IMR-90 (cell line): ENCODE data around the gene PPP1R12B. TPM values are rescaled to one million over a fixed set of nuclear protein-coding genes. Genes with fewer than 3 reads are reported as not detected.
A peak's percentile ranks its signal among the peaks of the same experiment; 100 is the strongest.

Experiments
- ATAC-seq: fragments of 200-7000 bp; cut with Tn5 transposase; 2 replicates; pipeline ENCODE4 v1.9.1; 2020; ENCODE audit warnings: low read depth, mild to moderate bottlenecking, moderate library complexity
- BruUV-seq: library from RNA; stranded (reverse); fragments of 400-500 nt; replicated peaks from 2 replicates; lab custom pipeline; 2021; lab: Mats Ljungman, UMichigan
- CTCF ChIA-PET: fragments of 300-600 bp; formaldehyde crosslinking; extraction: SDS; loops from one replicate; lab custom pipeline; 2021; ENCODE audit warnings: antibody characterized with exemption; lab: Yijun Ruan, JAX
- POLR2A ChIA-PET: fragments of 300-600 bp; sonication (Branson Sonifier 250); formaldehyde crosslinking; loops from one replicate; lab custom pipeline; 2022; ENCODE audit warnings: antibody characterized with exemption; ENCODE audit not compliant: unreplicated experiment; lab: Charles Lee
- DNase-seq: peaks from one replicate; pipeline ENCODE4 v3.0.0; 2013
- H2AFZ ChIP-seq: replicated peaks from 2 replicates; pipeline ENCODE3; 2013; ENCODE audit warnings: low read length, mild to moderate bottlenecking; ENCODE audit not compliant: poor library complexity
- H2AK5ac ChIP-seq: 2 replicates; pipeline ENCODE4 v1.6.1; 2013; ENCODE audit warnings: low read depth, low read length, inconsistent platforms
- H2AK9ac ChIP-seq: replicated peaks from 2 replicates; pipeline ENCODE3; 2013; ENCODE audit warnings: mild to moderate bottlenecking, low read depth, low read length, moderate library complexity; ENCODE audit not compliant: poor library complexity
- H2BK120ac ChIP-seq: 2 replicates; pipeline ENCODE4 v1.6.1; 2013; ENCODE audit warnings: low read depth, low read length, inconsistent platforms
- H2BK15ac ChIP-seq: 3 replicates; pipeline ENCODE4 v1.6.1; 2013; ENCODE audit warnings: low read depth, low read length, inconsistent platforms
- H2BK20ac ChIP-seq: 2 replicates; pipeline ENCODE4 v1.6.1; 2013; ENCODE audit warnings: low read depth, mild to moderate bottlenecking, inconsistent platforms, low read length, moderate library complexity
- H2BK5ac ChIP-seq: 2 replicates; pipeline ENCODE4 v1.6.1; 2013; ENCODE audit warnings: mild to moderate bottlenecking, low read depth, low read length, inconsistent platforms; ENCODE audit not compliant: poor library complexity, severe bottlenecking
- H3K14ac ChIP-seq: replicated peaks from 2 replicates; pipeline ENCODE4 v1.6.1; 2013; ENCODE audit warnings: low read depth, low read length, inconsistent platforms
- H3K18ac ChIP-seq: 2 replicates; pipeline ENCODE4 v1.6.1; 2013; ENCODE audit warnings: low read depth, low read length, control low read depth
- H3K23ac ChIP-seq: 2 replicates; pipeline ENCODE4 v1.6.1; 2013; ENCODE audit warnings: low read depth, low read length, inconsistent platforms
- H3K27ac ChIP-seq: 2 replicates; pipeline ENCODE4 v1.5.1; 2013; ENCODE audit warnings: mild to moderate bottlenecking, control low read depth, low read length; ENCODE audit not compliant: insufficient read depth
- H3K27me3 ChIP-seq: 2 replicates; pipeline ENCODE4 v1.6.1; 2013; ENCODE audit warnings: low read length; ENCODE audit not compliant: control insufficient read depth, insufficient read depth
- H3K36me3 ChIP-seq: 2 replicates; pipeline ENCODE4 v1.6.1; 2013; ENCODE audit warnings: low read length, mixed read lengths; ENCODE audit not compliant: control insufficient read depth, insufficient read depth
- H3K4ac ChIP-seq: 2 replicates; pipeline ENCODE4 v1.6.1; 2013; ENCODE audit warnings: low read depth, low read length, inconsistent platforms
- H3K4me1 ChIP-seq: 2 replicates; pipeline ENCODE4 v1.6.1; 2013; ENCODE audit warnings: low read length, mixed read lengths; ENCODE audit not compliant: control insufficient read depth, insufficient read depth
- H3K4me2 ChIP-seq: 2 replicates; pipeline ENCODE4 v1.6.1; 2013; ENCODE audit warnings: low read depth, mild to moderate bottlenecking, control low read depth, low read length, moderate library complexity
- H3K4me3 ChIP-seq: 2 replicates; pipeline ENCODE4 v1.5.1; 2013; ENCODE audit warnings: low read depth, mild to moderate bottlenecking, control low read depth, low read length, moderate library complexity; ENCODE audit not compliant: insufficient read depth
- H3K56ac ChIP-seq: 2 replicates; pipeline ENCODE4 v1.6.1; 2013; ENCODE audit warnings: low read length, inconsistent platforms; ENCODE audit not compliant: insufficient read depth; ENCODE audit errors: extremely low read depth
- H3K79me1 ChIP-seq, 2 experiments: 2 replicates each; pipeline ENCODE4 v1.6.1; 2013; ENCODE audit warnings: low read length in 2 of 2, inconsistent platforms in 1 of 2, low read depth in 1 of 2
- H3K9ac ChIP-seq: 2 replicates; pipeline ENCODE4 v1.6.1; 2013; ENCODE audit warnings: low read depth, low read length, control low read depth
- H3K9me1 ChIP-seq: 2 replicates; pipeline ENCODE4 v1.6.1; 2013; ENCODE audit warnings: low read length, inconsistent platforms; ENCODE audit not compliant: insufficient read depth
- H3K9me3 ChIP-seq: 2 replicates; pipeline ENCODE4 v1.6.1; 2013; ENCODE audit warnings: low read length; ENCODE audit not compliant: control insufficient read depth, insufficient read depth
- H4K20me1 ChIP-seq: 2 replicates; pipeline ENCODE4 v1.6.1; 2013; ENCODE audit warnings: low read length, inconsistent platforms; ENCODE audit not compliant: insufficient read depth
- H4K5ac ChIP-seq: 2 replicates; pipeline ENCODE4 v1.6.1; 2013; ENCODE audit warnings: mild to moderate bottlenecking, low read depth, low read length, control low read depth
- H4K8ac ChIP-seq, 2 experiments: 2 replicates each; pipeline ENCODE4 v1.6.1; 2013; ENCODE audit warnings: low read depth in 2 of 2, low read length in 2 of 2, control low read depth in 1 of 2, inconsistent platforms in 1 of 2
- H4K91ac ChIP-seq: 2 replicates; pipeline ENCODE4 v1.6.1; 2013; ENCODE audit warnings: low read depth, low read length, inconsistent platforms; ENCODE audit not compliant: insufficient read depth
- MXI1 ChIP-seq: IDR thresholded peaks from 2 replicates; pipeline ENCODE4 v1.6.1; 2012; ENCODE audit warnings: low read depth, mild to moderate bottlenecking, low read length, moderate library complexity, borderline replicate concordance
- POLR2A ChIP-seq: IDR thresholded peaks from 2 replicates; pipeline ENCODE4 v1.6.1; 2012; ENCODE audit warnings: mild to moderate bottlenecking, low read depth, low read length
- RAD21 ChIP-seq: IDR thresholded peaks from 2 replicates; pipeline ENCODE4 v1.6.1; 2012; ENCODE audit warnings: low read length, improper control_type of control experiment
- RCOR1 ChIP-seq: IDR thresholded peaks from 2 replicates; pipeline ENCODE4 v1.6.1; 2012; ENCODE audit warnings: mild to moderate bottlenecking, low read length, improper control_type of control experiment; ENCODE audit not compliant: insufficient replicate concordance
- WGBS, 2 experiments: methylation state at CpG; one replicate each; pipeline versions ENCODE4 v1.1.5 to v1.1.7; 2013; ENCODE audit warnings: missing lambda C conversion rate in 2 of 2; ENCODE audit not compliant: insufficient read length in 1 of 2; ENCODE audit errors: extremely low coverage in 2 of 2; 5-methylcytosine and 5-hydroxymethylcytosine counted together
- dilution Hi-C: fragments of 300-500 bp; cut with HindIII; formaldehyde crosslinking; loops from one replicate; pipeline ENCODE4 v1.14.3; 2018; ENCODE audit warnings: low sequenced_read_pairs; ENCODE audit not compliant: unreplicated experiment
- in situ Hi-C: fragments of 300-500 bp; cut with MboI; formaldehyde crosslinking; loops from 3 replicates; pipeline ENCODE4 v1.14.3; 2019; ENCODE audit warnings: low sequenced_read_pairs, inconsistent platforms, mixed read lengths
- intact Hi-C: fragments of 100-400 bp; cut with micrococcal nuclease; formaldehyde crosslinking; loops from 2 replicates; pipeline ENCODE4 v1.10.0; 2022
- polyA plus RNA-seq, 3 experiments: library from polyadenylated mRNA; depleted of rRNA; stranded (reverse); fragments of >200 nt; gene quantifications; 2 replicates each; pipeline ENCODE4 v1.2.3, GENCODE V29; 2012; ENCODE audit warnings: low replicate concordance in 1 of 3
- total RNA-seq: library from RNA; depleted of rRNA; stranded (reverse); fragments of >200 nt; gene quantifications from 2 replicates; pipeline ENCODE4 v1.2.3, GENCODE V29; 2012
- TF ChIP-seq, protein P1 (sequence below): fragments of 150-350 bp; IDR thresholded peaks from 2 replicates; pipeline ENCODE4 v1.6.1; 2017; ENCODE audit warnings: mild to moderate bottlenecking, antibody characterized with exemption, low read length, low read depth

PPP1R12B gene
- total and polyA plus RNA-seq, 2 of the 4 experiments (the other 2 are of a cell fraction): 8.5 to 12.0 TPM

GRCh38 chr1:202317941-202318925 lies 30.3 kb upstream of the PPP1R12B start (continued):
- no peak for TF ChIP-seq RCOR1

- no peaks in the 10 kb centered on the region for H3K9me3 ChIP-seq
- no peak overlapping the region for H2BK5ac ChIP-seq
- BruUV-seq: no TSS peak
- no peak overlapping the region for H3K4me3 ChIP-seq
- no peak overlapping the region for H3K14ac ChIP-seq
- CTCF ChIA-PET: no interaction called here
- dilution Hi-C loops (no loop called here), in situ Hi-C loops (loop anchor here (10.0 kb wide), 1 partner anchor 395 kb away; the partner anchor contains the start of gene SYT2), intact Hi-C loops (no loop called here)
- no peak overlapping the region for H4K5ac ChIP-seq
- H4K8ac ChIP-seq: no peak overlapping the region
- peaks cover 49% of the 10 kb centered on the region for H3K27me3 ChIP-seq
- H2BK15ac ChIP-seq: no peak overlapping the region
- H3K4me2 ChIP-seq: no peak overlapping the region
- no peaks in the 10 kb centered on the region for H3K9me1 ChIP-seq
- H2BK20ac ChIP-seq: no peak overlapping the region
- ATAC-seq (no peak), DNase-seq (peak; percentile 17)
- WGBS, 2 experiments: no CpG with 5 or more reads among the region's 4 CpGs
- POLR2A ChIA-PET: interaction anchor here (0.6 kb wide), 1 partner anchor 117 kb away, joined by 4 read pairs; no protein-coding TSS in a partner anchor
- H3K4me1 ChIP-seq: no peaks in the 10 kb centered on the region
- H4K20me1 ChIP-seq: peaks cover 4% of the 10 kb centered on the region; the same call in 1 of the 2 replicates
- H3K9ac ChIP-seq: no peak overlapping the region
- H3K36me3 ChIP-seq: no peaks in the 10 kb centered on the region
- H3K4ac ChIP-seq: no peak overlapping the region
- H2BK120ac ChIP-seq: no peak overlapping the region
- no peak overlapping the region for H2AFZ ChIP-seq
- H3K27ac ChIP-seq: no peak overlapping the region
- no peak overlapping the region for H2AK5ac ChIP-seq
- H4K91ac ChIP-seq: no peak overlapping the region
- H2AK9ac ChIP-seq: no peak overlapping the region
- H3K18ac ChIP-seq: no peak overlapping the region
- H3K79me1 ChIP-seq: no peaks in the 10 kb centered on the region
- H3K23ac ChIP-seq: no peak overlapping the region
- H3K56ac ChIP-seq: no peak overlapping the region
- TF ChIP-seq RAD21 (no peak), MXI1 (no peak), POLR2A (no peak)
- TF ChIP-seq, protein P1, sequence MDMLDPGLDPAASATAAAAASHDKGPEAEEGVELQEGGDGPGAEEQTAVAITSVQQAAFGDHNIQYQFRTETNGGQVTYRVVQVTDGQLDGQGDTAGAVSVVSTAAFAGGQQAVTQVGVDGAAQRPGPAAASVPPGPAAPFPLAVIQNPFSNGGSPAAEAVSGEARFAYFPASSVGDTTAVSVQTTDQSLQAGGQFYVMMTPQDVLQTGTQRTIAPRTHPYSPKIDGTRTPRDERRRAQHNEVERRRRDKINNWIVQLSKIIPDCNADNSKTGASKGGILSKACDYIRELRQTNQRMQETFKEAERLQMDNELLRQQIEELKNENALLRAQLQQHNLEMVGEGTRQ: no peak
These were observed 29.0 kb upstream of the PPP1R12B start for GRCh38 chr1:202319381-202320080.
